HG03520 (cell line): Measurements from ENCODE around the gene WDR70.
"Not testable (repeated sequence)": the region's sequence is repeated elsewhere in the genome, so short reads cannot be mapped to it uniquely, and the experiment has no call there.

Source experiments
- ATAC-seq: cut with Tn5 transposase; IDR thresholded peaks from one replicate; pipeline ENCODE4 v1.9.1; 2021; ENCODE audit warnings: mild to moderate bottlenecking, moderate library complexity; ENCODE audit not compliant: unreplicated experiment

WDR70 gene

GRCh38 chr5:37568018-37568753 lies 189.1 kb downstream of the WDR70 start:
- no peak for ATAC-seq

DNA sequence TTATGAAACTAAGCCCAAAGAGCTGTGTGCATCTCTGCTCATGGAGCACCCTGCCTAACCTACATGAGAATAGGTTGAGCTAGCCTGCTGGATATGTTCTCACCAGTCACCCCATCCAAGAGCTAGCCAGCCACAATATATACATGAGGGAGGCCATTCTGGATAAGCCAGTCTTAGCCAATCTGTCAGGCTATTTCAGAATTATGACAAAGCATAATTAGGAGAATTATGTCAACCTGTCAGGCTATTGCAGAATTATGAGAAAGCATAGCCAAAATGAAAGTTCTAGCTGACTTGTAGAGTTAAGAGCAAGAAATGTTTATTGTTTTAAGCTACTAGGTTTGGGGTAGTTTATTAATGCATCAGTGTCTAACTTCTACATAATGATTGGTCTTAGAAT lies 189.8 kb downstream of the WDR70 start:
- ATAC-seq = no peak

GRCh38 chr5:37569466-37569865 lies 190.3 kb downstream of the WDR70 start:
- no peak for ATAC-seq

GRCh38 chr5:37570597-37570996 lies 191.5 kb downstream of the WDR70 start:
- no peak for ATAC-seq

GRCh38 chr5:37571985-37572384 lies 192.9 kb downstream of the WDR70 start:
- no peak for ATAC-seq

DNA sequence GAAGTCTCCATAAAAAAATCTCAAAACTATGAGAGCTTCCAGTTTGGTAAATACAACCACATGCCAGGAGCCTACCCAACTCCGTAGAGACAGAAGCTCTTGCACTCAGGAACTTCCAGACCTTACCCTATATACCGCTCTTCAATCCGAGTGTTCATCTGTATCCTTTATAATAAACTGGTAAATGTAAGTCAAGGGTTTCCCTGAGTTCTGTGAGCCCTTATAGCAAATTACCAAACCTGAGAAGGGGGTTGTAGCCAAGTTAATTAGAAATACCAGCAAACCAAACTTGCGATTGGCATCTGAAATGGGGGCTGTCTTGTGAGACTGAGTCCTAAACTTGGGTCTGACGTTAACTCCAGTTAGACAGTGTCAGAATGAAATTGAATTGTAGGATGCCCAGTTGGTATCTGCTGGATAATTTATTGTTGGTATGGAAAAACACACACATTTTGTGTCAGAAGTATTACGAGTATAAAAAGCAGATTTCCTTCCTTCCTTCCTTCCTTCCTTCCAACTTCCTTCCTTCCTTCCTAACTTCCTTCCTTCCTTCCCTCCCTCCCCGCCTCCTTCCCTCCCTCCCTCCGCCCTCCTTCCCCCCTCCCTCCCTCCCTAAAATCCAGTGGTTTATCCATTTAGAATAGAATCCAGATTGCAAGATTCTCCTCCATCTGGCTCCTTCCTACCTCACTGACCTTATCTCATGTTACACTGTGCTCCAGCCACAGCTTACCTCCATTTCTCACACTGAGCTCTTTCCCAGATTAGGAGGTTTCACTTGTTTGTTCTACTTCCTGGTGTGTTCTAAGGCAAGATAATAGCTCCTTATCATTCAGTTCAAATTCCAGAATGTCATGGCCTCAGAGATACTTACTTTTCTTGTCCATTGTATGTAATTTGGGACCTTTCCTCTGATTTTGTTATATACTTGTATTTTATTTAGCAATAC lies 196.7 kb downstream of the WDR70 start:
- no peak for ATAC-seq

- no peak for ATAC-seq
Measured at GRCh38 chr5:37576552-37576951, 197.4 kb downstream of the WDR70 start.

DNA sequence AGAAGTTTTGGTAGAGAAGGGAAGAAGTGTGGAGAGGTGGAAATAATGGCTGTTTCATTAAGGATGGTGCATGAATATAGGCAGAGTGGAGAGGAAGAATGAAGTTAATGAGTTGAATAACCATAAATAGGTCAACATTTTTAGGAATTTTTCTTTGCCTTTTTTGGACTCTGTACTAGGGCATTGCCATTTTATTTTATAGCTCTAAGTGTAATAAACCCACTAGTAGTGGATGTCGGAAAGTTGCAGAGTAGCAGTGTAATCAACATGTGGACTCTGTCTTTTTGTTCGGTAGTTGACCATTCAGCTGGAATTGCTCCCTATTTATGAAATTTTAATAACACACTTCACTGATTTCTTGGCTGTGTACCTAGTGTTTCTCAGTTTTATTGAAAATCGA lies 199.1 kb downstream of the WDR70 start:
- no peak for ATAC-seq

GRCh38 chr5:37580106-37580505 lies 201.0 kb downstream of the WDR70 start:
- ATAC-seq = no peak

GRCh38 chr5:37582202-37582601 lies 203.1 kb downstream of the WDR70 start:
- ATAC-seq = no peak

DNA sequence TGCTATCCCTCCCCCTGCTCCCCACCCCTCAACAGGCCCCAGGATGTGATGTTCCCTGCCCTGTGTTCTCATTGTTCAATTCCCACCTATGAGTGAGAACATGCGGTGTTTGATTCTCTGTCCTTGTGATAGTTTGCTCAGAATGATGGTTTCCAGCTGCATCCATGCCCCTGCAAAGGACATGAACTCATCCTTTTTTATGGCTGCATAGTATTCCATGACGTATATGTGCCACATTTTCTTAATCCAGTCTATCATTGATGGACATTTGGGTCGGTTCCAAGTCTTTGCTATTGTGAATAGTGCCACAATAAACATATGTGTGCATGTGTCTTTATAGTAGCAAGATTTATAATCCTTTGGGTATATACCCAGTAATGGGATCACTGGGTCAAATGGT lies 214.2 kb downstream of the WDR70 start:
- ATAC-seq = not testable (repeated sequence)

- ATAC-seq = not testable (repeated sequence)
Measured at GRCh38 chr5:37594864-37595263, 215.7 kb downstream of the WDR70 start.

DNA sequence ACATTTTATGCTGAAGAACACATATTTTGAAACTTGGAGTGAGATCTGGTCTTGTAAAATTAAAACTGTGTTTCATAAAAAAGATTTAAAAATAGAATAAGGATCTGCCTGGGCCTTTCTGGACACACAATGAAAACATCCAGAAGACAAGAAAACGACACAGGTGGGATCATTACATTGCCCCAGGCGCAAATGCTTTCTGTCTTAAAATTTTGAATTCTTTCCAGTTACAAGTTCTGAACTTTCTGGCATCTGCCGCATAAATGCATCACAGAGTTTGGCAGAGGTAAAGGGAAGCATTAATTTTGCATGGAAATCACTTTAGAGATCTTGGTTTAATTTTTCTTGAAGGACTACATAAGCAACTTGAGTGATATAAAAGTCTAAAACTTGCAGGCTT lies 219.6 kb downstream of the WDR70 start:
- no peak for ATAC-seq

DNA sequence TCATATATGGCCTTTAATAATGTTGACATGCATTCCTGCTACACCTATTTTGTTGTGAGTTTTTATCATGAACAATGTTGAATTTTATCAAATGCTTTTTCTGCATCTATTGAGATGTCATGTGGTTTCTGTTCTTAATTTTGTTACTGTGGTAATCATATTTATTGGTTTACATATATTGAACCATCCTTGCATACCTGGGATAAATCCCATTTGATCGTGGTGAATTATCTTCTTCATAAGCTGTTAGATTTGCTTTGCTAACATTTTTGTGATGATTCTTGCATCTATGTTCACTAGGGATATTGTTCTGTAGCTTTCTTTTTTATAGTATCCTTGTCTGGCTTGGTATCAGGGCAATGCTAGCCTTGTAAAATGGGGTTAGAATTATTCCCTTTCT lies 222.0 kb downstream of the WDR70 start:
- ATAC-seq = no peak

- ATAC-seq = no peak
Measured at GRCh38 chr5:37603072-37603471, 224.0 kb downstream of the WDR70 start.

- ATAC-seq = no peak
Measured at GRCh38 chr5:37604290-37604689, 225.2 kb downstream of the WDR70 start.

DNA sequence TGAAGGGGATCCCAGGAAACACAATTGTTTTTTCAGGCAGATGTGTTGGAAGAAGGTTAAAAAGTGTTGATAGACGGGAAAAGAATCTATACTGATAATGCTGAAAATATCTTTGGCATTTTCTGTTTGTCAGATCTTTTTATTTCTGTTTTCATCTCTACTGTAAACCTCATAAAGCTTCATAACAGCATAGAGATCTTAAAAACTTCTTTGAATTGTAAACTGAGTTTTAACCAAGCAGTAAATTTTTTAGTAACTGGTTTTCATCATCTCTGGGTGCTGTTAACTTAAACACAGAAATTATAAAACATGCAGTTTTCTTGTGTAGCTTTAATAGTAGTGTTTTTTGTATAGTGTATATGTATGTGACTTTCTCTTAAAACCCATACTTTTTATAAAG lies 227.0 kb downstream of the WDR70 start:
- ATAC-seq = no peak

DNA sequence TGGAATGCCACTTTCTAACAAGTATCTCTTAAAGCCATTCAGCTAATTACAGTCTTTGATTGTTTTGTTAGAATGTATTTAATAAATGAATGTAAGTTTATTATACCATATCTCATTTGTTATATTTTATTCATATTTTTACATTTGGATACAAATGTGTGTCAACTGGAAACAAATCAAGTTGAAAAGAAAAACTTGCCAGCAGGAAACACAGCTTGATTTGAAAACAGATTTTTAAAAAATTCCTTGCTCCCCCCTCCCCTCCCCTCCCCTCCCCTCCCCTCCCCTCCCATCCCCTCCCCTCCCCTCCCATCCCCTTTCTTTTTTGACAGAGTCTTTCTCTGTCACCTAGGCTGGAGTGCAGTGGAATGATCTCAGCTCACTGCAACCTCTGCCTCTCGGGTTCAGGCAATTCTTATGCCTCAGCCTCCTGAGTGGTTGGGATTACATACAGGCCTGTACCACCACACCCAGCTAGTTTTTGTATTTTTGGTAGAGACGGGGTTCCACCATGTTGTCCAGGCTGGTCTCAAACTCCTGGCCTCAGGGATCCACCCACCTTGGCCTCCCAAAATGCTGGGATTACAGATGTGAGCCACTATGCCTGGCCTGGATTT lies 227.6 kb downstream of the WDR70 start:
- no peak for ATAC-seq

DNA sequence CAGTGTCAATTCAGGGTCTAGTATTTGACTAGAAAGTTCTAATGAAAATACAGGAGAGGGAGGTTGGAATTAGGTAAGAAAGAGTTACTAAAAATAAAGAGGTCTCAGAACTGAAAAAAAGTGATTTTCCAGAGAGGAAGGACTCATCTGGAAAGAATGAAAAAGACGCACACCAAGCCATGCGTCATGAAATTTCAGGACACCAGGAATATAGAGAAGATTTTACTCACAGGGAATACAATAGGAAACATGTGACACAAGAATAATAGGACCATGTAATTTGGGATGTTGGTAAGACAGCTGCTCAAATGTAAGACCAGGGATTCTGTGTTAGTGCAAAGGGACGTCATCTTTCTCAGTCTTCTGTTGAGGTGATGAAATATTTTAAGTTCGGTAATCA lies 236.1 kb downstream of the WDR70 start:
- no peak for ATAC-seq

- ATAC-seq = no peak
Measured at GRCh38 chr5:37619353-37619752, 240.2 kb downstream of the WDR70 start.

- not testable (repeated sequence) for ATAC-seq
Measured at GRCh38 chr5:37622354-37622753, 243.2 kb downstream of the WDR70 start.

- no peak for ATAC-seq
Measured at GRCh38 chr5:37626266-37626665, 247.1 kb downstream of the WDR70 start.
